CD14-positive monocyte (primary cell): ENCODE measurements around the gene CCND3. TPM values are rescaled to one million over a fixed set of nuclear protein-coding genes. Genes with fewer than 3 reads are reported as not detected.

Source experiments
- DNase-seq, 3 donors: peaks; one replicate each; pipeline ENCODE4 v3.0.0-alpha.2; 2011 to 2022
- H2AFZ ChIP-seq: 2 replicates; pipeline ENCODE4 v1.6.0; 2012; ENCODE audit warnings: mild to moderate bottlenecking, low read depth, low read length, inconsistent platforms; ENCODE audit not compliant: insufficient read depth, poor library complexity, severe bottlenecking
- H3K27ac ChIP-seq, 2 donors: 1 replicate in 1 of 2; 2 replicates in 1 of 2; pipeline ENCODE4 v1.5.1; 2012 to 2013; ENCODE audit warnings: low read length in 2 of 2, control low read depth in 1 of 2, inconsistent platforms in 1 of 2, low read depth in 1 of 2, mild to moderate bottlenecking in 1 of 2
- H3K27me3 ChIP-seq, 2 donors: one replicate each; pipeline versions ENCODE4 v1.6.0 to v1.6.1; 2011 to 2013; ENCODE audit warnings: low read length in 2 of 2; ENCODE audit not compliant: control insufficient read depth in 2 of 2, insufficient read depth in 2 of 2
- H3K36me3 ChIP-seq, 2 donors: replicated peaks in 1 of 2; 1 replicate in 1 of 2; 2 replicates in 1 of 2; pipeline versions ENCODE4 v1.5.1 to v1.6.1; 2012 to 2013; ENCODE audit warnings: low read length in 2 of 2, control low read depth in 1 of 2, inconsistent platforms in 1 of 2, mild to moderate bottlenecking in 1 of 2; ENCODE audit not compliant: insufficient read depth in 2 of 2, control insufficient read depth in 1 of 2
- H3K4me1 ChIP-seq, 2 donors: 1 replicate in 1 of 2; 2 replicates in 1 of 2; pipeline versions ENCODE4 v1.5.1 to v1.6.1; 2012 to 2013; ENCODE audit warnings: low read length in 2 of 2, control low read depth in 1 of 2, inconsistent platforms in 1 of 2, mild to moderate bottlenecking in 1 of 2, moderate library complexity in 1 of 2; ENCODE audit not compliant: insufficient read depth in 2 of 2, control insufficient read depth in 1 of 2
- H3K4me2 ChIP-seq: replicated peaks from 2 replicates; pipeline ENCODE3; 2012; ENCODE audit warnings: low read length, moderate library complexity, mild to moderate bottlenecking; ENCODE audit not compliant: poor library complexity, severe bottlenecking; ENCODE audit errors: extremely low read depth
- H3K4me3 ChIP-seq, 3 experiments: fragments of 200-600 bp in 1 of 3; sonication (generic) in 1 of 3; replicated peaks in 1 of 3; 1 replicate in 2 of 3; 2 replicates in 1 of 3; pipeline ENCODE4 v1.5.1; 2011 to 2013; ENCODE audit warnings: low read length in 3 of 3, mild to moderate bottlenecking in 3 of 3, control low read depth in 2 of 3, low read depth in 2 of 3, inconsistent platforms in 1 of 3, moderate library complexity in 1 of 3
- H3K79me2 ChIP-seq: 2 replicates; pipeline ENCODE4 v1.6.0; 2012; ENCODE audit warnings: mild to moderate bottlenecking, control low read depth, inconsistent platforms, low read length, moderate library complexity; ENCODE audit not compliant: insufficient read depth
- H3K9ac ChIP-seq: 2 replicates; pipeline ENCODE4 v1.6.0; 2017; ENCODE audit warnings: low read length, mild to moderate bottlenecking; ENCODE audit not compliant: insufficient read depth, poor library complexity, severe bottlenecking
- H3K9me3 ChIP-seq, 2 donors: replicated peaks in 1 of 2; 1 replicate in 1 of 2; 2 replicates in 1 of 2; pipeline versions ENCODE4 v1.5.1 to v1.6.1; 2012 to 2013; ENCODE audit warnings: low read length in 2 of 2, control low read depth in 1 of 2; ENCODE audit not compliant: control insufficient read depth in 1 of 2, insufficient read depth in 1 of 2
- H4K20me1 ChIP-seq: 2 replicates; pipeline ENCODE4 v1.6.0; 2012; ENCODE audit warnings: mild to moderate bottlenecking, low read length, control low read depth, moderate library complexity; ENCODE audit not compliant: insufficient read depth
- H3K27ac Mint-ChIP-seq, 7 donors: one replicate each; pipeline ENCODE4 v1.8.0; 2020; ENCODE audit warnings: mild to moderate bottlenecking in 7 of 7, mixed read lengths in 7 of 7, moderate library complexity in 6 of 7, inconsistent platforms in 2 of 7
- H3K27me3 Mint-ChIP-seq, 3 donors: one replicate each; pipeline ENCODE4 v1.8.0; 2021 to 2022; ENCODE audit warnings: low read depth in 3 of 3, mild to moderate bottlenecking in 3 of 3, mixed read lengths in 3 of 3, moderate library complexity in 3 of 3, inconsistent platforms in 1 of 3
- H3K36me3 Mint-ChIP-seq, 2 donors: one replicate each; pipeline ENCODE4 v1.8.0; 2020; ENCODE audit warnings: mixed read lengths in 2 of 2, inconsistent platforms in 1 of 2, mild to moderate bottlenecking in 1 of 2
- H3K4me1 Mint-ChIP-seq: one replicate; pipeline ENCODE4 v1.8.0; 2020; ENCODE audit warnings: mild to moderate bottlenecking, mixed read lengths
- H3K4me3 Mint-ChIP-seq, 2 donors: one replicate each; pipeline ENCODE4 v1.8.0; 2020; ENCODE audit warnings: mild to moderate bottlenecking in 2 of 2, mixed read lengths in 2 of 2, moderate library complexity in 1 of 2
- H3K9me3 Mint-ChIP-seq, 7 donors: one replicate each; pipeline ENCODE4 v1.8.0; 2020 to 2022; ENCODE audit warnings: mixed read lengths in 7 of 7, mild to moderate bottlenecking in 6 of 7, moderate library complexity in 6 of 7, inconsistent platforms in 2 of 7
- WGBS: methylation state at CpG from one replicate; pipeline ENCODE4 v1.1.5; 2013; ENCODE audit warnings: missing lambda C conversion rate; ENCODE audit not compliant: insufficient coverage; 5-methylcytosine and 5-hydroxymethylcytosine counted together
- intact Hi-C, 2 donors: fragments of 100-400 bp; cut with micrococcal nuclease; formaldehyde crosslinking; loops; one replicate each; pipeline versions ENCODE4 v1.15.0 to v1.15.1; 2023
- polyA plus RNA-seq, 3 donors: library from polyadenylated mRNA; depleted of rRNA in 1 of 3; unstranded in 2 of 3; stranded (reverse) in 1 of 3; fragments of 300-500 nt in 2 of 3; fragments of >200 nt in 1 of 3; fragmentation: Illumina TruSeq in 2 of 3; gene quantifications; 1 replicate in 2 of 3; 2 replicates in 1 of 3; pipeline ENCODE4 v1.2.3, GENCODE V29; 2012 to 2021
- TF ChIP-seq, protein P1 (sequence below): fragments of 200-600 bp; IDR thresholded peaks from one replicate; pipeline ENCODE4 v1.8.0; 2022; ENCODE audit warnings: antibody characterized with exemption, mild to moderate bottlenecking

The CCND3 gene
- polyA plus RNA-seq, 3 donors: 166 to 273 (median 259) TPM

DNA sequence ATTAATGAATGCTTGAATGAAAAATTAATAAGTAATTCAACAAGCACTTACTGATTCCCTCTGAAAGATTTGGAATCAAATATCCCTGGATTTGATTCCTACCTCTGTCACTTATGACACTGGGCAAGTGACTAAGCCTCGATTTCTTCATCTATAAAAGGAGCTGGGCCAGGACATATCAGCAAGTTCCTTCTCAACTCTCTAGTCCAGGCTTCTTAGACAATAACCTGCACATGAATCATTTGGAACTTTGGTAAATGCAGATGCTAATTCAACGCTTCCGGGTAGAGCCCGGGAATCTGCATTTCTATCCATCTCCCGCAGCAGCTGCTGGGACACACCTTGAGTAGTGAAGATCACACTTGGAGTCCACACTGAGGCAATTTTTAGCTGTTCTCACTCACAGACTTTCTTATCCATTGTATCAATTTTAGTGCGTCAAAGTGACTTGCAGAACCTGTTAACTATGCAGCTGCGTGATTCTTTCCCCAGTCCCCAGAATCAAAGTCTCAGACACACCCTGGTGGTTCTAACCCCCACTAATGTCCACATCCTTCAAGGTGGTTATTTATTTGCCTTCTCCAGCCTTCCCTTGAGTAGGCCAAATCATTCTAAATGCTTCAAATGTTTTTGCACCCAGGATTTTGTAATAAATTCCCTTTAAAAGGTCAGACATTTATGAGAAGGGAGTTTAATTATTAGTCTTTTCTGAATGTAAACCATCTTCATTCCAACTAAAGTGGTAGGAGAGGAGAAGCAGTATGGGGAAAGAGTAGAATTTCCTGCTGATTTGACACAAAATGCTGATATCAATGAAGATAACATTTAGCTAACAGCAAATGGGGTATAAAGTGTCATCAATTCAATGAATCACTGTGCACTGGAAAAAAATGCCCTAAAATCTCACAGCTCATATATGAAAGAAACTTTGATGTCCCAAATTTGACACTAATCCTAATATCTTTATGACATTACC lies 26.0 kb upstream of the CCND3 start:
- Histone ChIP-seq H3K79me2 (no peaks in the 10 kb centered on the region), H3K9me3 (no peaks in the 10 kb centered on the region), H3K9ac (no peak overlapping the region), H3K27ac (peak overlapping the region in 1 of 2 donors; percentile 64), H3K36me3 (no peaks in the 10 kb centered on the region), H3K4me2 (peak overlapping the region; percentile 1), H3K27me3 (no peaks in the 10 kb centered on the region), H4K20me1 (no peaks in the 10 kb centered on the region), H3K4me1 (peaks cover 33 to 38% of the 10 kb centered on the region in 2 donors), H2AFZ (no peak overlapping the region), H3K4me3 (no peak overlapping the region)
- Mint-ChIP-seq H3K27me3 (peaks cover 0 to 4% (median 2%) of the 10 kb centered on the region in 3 donors), H3K4me3 (no peak overlapping the region), H3K36me3 (no peaks in the 10 kb centered on the region), H3K9me3 (no peaks in the 10 kb centered on the region), H3K27ac (peak overlapping the region in 6 of 7 donors; percentile 42 to 78 (median 62)), H3K4me1 (peaks cover 37% of the 10 kb centered on the region)
- intact Hi-C loops: loop anchor here in 1 of 2 donors (5.0 kb wide), 1 partner anchor 60 kb away; no protein-coding TSS in a partner anchor
- WGBS: 88% methylated on average over 5 of the region's 7 CpGs
- peak; percentile 23 to 68 (median 56) for DNase-seq
- TF ChIP-seq, protein P1, sequence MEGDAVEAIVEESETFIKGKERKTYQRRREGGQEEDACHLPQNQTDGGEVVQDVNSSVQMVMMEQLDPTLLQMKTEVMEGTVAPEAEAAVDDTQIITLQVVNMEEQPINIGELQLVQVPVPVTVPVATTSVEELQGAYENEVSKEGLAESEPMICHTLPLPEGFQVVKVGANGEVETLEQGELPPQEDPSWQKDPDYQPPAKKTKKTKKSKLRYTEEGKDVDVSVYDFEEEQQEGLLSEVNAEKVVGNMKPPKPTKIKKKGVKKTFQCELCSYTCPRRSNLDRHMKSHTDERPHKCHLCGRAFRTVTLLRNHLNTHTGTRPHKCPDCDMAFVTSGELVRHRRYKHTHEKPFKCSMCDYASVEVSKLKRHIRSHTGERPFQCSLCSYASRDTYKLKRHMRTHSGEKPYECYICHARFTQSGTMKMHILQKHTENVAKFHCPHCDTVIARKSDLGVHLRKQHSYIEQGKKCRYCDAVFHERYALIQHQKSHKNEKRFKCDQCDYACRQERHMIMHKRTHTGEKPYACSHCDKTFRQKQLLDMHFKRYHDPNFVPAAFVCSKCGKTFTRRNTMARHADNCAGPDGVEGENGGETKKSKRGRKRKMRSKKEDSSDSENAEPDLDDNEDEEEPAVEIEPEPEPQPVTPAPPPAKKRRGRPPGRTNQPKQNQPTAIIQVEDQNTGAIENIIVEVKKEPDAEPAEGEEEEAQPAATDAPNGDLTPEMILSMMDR: no peak

DNA sequence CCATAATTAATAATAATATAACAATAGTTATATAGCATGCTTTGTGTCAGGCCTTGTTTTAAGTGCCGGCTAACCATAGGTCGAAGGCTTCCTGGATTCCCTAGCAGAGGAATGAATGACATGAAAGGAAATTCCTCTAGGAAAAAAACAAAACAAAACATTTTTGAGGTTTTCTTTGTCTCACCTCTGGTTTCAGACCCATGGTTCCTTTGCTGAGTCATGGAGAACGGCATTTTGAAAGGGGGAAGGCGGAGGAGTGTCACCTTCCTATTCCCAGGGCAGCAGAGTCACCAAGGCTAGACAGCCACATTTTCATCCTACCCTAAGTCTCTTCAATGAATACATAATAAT lies 25.3 kb upstream of the CCND3 start:
- Mint-ChIP-seq H3K27me3 (peaks cover 0 to 3% (median 2%) of the 10 kb centered on the region in 3 donors), H3K36me3 (no peaks in the 10 kb centered on the region), H3K9me3 (no peaks in the 10 kb centered on the region), H3K27ac (peak overlapping the region in 4 of 7 donors; percentile 9 to 78 (median 54)), H3K4me3 (no peak overlapping the region), H3K4me1 (peaks cover 39% of the 10 kb centered on the region)
- H3K27me3 ChIP-seq: no peaks in the 10 kb centered on the region
- H4K20me1 ChIP-seq: peaks cover under 1% of the 10 kb centered on the region
- intact Hi-C loops: loop anchor here in 1 of 2 donors (5.0 kb wide), 1 partner anchor 60 kb away; no protein-coding TSS in a partner anchor
- H3K9ac ChIP-seq: no peak overlapping the region
- no peaks in the 10 kb centered on the region for H3K9me3 ChIP-seq
- H3K4me2 ChIP-seq: peak overlapping the region; percentile 1
- H3K79me2 ChIP-seq: no peaks in the 10 kb centered on the region
- peaks cover 33 to 40% of the 10 kb centered on the region in 2 donors for H3K4me1 ChIP-seq
- peak overlapping the region in 1 of 2 donors; percentile 64 for H3K27ac ChIP-seq
- WGBS: no CpG with 5 or more reads among the region's 4 CpGs
- TF ChIP-seq, protein P1: no peak
- no peaks in the 10 kb centered on the region for H3K36me3 ChIP-seq
- H2AFZ ChIP-seq: no peak overlapping the region
- peak in 2 of 3 donors; percentile 34 to 59 for DNase-seq
- H3K4me3 ChIP-seq: no peak overlapping the region
